ENCODE data around the gene NPM3. TPM values are rescaled to one million over a fixed set of nuclear protein-coding genes. Genes with fewer than 3 reads are reported as not detected.

The NPM3 gene
- total and polyA plus RNA-seq, 2 of the 8 experiments (the other 6 are each of a cell fraction or from before 2014, with no cell fraction given) = 127 to 175 TPM

DNA sequence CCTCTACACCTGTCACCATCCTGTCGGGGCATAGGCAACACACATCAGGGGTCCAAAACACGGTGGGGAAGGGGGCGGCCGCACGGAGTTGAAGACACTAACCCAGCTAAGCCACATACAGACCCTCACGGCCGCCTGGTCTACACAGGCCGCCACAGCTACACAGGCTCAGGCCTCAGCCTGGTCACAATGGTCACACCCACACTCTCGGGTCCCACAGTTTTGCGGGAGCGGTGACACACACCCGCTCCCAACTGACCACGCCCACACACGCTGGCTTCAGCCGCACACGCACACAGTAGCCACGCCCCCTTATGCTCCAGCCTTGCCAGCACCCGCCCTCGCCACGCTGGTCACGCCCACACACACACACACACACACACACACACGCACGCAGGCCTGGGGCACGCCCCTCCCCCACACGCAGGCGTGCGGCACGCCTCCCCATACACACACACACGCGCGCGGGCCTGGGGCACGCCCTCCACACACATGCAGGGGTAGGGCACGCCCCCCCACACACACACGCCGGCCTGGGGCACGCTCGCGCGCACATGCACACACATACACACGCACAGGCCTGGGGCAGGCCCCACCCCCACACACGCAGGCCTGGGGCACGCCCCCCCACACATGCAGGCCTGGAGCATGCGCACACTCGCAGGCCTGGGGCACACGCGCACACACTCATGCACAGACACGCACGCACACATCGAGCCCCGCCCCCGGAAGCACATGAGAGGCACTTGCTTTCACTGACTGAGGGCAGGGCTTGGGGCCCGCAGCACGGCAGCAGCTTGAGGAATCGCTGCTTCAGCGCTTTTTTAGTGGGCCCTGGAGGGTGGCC is 47.3 kb upstream of the NPM3 start (continued):
- TF ChIP-seq, protein P1, sequence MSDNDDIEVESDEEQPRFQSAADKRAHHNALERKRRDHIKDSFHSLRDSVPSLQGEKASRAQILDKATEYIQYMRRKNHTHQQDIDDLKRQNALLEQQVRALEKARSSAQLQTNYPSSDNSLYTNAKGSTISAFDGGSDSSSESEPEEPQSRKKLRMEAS (IDR thresholded peaks at IDR 0.05) = peak; percentile 88
- TF ChIP-seq SIX5 (IDR thresholded peaks at IDR 0.05; ENCODE audit: low read depth, low read length) = no peak
- TF ChIP-seq, protein P2, sequence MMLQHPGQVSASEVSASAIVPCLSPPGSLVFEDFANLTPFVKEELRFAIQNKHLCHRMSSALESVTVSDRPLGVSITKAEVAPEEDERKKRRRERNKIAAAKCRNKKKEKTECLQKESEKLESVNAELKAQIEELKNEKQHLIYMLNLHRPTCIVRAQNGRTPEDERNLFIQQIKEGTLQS (IDR thresholded peaks at IDR 0.05; ENCODE audit: insufficient read depth, low read depth, low read length) = no peak
- TF ChIP-seq SIN3A (conservative IDR thresholded peaks at IDR 0.05 in 1 of 2, IDR thresholded peaks at IDR 0.05 in 1 of 2; ENCODE audit: low read depth in 1 of 2, low read length in 2 of 2) = no peak; a peak in 1 of 4 replicates
- TF ChIP-seq MAFK (IDR thresholded peaks at IDR 0.05; ENCODE audit: low read depth, low read length) = peak; percentile 79; the same call in 1 of the 2 replicates
- no peak for TF ChIP-seq CBX8 (IDR thresholded peaks at IDR 0.05; ENCODE audit: borderline replicate concordance, low read depth, low read length)
- peak in 1 of 2 experiments; percentile 91; a peak in 2 of 4 replicates for TF ChIP-seq HDAC2 (IDR thresholded peaks at IDR 0.05; ENCODE audit: borderline replicate concordance in 1 of 2, low read depth in 2 of 2, low read length in 2 of 2)
- TF ChIP-seq RNF2 (IDR thresholded peaks at IDR 0.05; ENCODE audit: borderline replicate concordance, low read depth, low read length, missing control alignments, poor library complexity, severe bottlenecking) = no peak
- TF ChIP-seq TBP (IDR thresholded peaks at IDR 0.05; ENCODE audit: low read depth, low read length) = no peak

Data from H1 (cell line).